ENCODE data around the gene MYO9A.

GRCh38 chr15:71888797-71889196, 229.2 kb downstream of the MYO9A start:
- TF ChIP-seq POLR2A (IDR thresholded peaks at IDR 0.05), result no peak
- TF ChIP-seq, protein P1, sequence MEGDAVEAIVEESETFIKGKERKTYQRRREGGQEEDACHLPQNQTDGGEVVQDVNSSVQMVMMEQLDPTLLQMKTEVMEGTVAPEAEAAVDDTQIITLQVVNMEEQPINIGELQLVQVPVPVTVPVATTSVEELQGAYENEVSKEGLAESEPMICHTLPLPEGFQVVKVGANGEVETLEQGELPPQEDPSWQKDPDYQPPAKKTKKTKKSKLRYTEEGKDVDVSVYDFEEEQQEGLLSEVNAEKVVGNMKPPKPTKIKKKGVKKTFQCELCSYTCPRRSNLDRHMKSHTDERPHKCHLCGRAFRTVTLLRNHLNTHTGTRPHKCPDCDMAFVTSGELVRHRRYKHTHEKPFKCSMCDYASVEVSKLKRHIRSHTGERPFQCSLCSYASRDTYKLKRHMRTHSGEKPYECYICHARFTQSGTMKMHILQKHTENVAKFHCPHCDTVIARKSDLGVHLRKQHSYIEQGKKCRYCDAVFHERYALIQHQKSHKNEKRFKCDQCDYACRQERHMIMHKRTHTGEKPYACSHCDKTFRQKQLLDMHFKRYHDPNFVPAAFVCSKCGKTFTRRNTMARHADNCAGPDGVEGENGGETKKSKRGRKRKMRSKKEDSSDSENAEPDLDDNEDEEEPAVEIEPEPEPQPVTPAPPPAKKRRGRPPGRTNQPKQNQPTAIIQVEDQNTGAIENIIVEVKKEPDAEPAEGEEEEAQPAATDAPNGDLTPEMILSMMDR (IDR thresholded peaks at IDR 0.05), result no peak

All from thyroid gland (tissue), 4 donors.